Stomach (tissue), 4 donors: ENCODE results near the gene TREX2.

Experiments used
- EP300 ChIP-seq: sonication (generic); formaldehyde crosslinking; IDR thresholded peaks from one replicate; pipeline ENCODE4 v1.6.1; 2017; ENCODE audit warnings: antibody characterized with exemption
- POLR2A ChIP-seq, 4 donors: fragments of 450-650 bp; IDR thresholded peaks; one replicate each; pipeline ENCODE4 v1.6.1; 2016; ENCODE audit warnings: antibody characterized with exemption in 4 of 4, control low read depth in 2 of 4, mild to moderate bottlenecking in 1 of 4, moderate library complexity in 1 of 4
- POLR2AphosphoS5 ChIP-seq, 3 donors: sonication (generic); formaldehyde crosslinking; IDR thresholded peaks; one replicate each; pipeline ENCODE4 v1.6.1; 2016; ENCODE audit warnings: antibody characterized with exemption in 3 of 3
- TF ChIP-seq, protein P1 (sequence below), 7 experiments: fragments of 450-650 bp in 4 of 7; fragments of 200-600 bp in 3 of 7; sonication (generic) in 3 of 7; IDR thresholded peaks; one replicate each; pipeline ENCODE4 v1.5.1; 2016 to 2019; ENCODE audit warnings: antibody characterized with exemption in 7 of 7, control low read depth in 2 of 7, mild to moderate bottlenecking in 1 of 7

DNA sequence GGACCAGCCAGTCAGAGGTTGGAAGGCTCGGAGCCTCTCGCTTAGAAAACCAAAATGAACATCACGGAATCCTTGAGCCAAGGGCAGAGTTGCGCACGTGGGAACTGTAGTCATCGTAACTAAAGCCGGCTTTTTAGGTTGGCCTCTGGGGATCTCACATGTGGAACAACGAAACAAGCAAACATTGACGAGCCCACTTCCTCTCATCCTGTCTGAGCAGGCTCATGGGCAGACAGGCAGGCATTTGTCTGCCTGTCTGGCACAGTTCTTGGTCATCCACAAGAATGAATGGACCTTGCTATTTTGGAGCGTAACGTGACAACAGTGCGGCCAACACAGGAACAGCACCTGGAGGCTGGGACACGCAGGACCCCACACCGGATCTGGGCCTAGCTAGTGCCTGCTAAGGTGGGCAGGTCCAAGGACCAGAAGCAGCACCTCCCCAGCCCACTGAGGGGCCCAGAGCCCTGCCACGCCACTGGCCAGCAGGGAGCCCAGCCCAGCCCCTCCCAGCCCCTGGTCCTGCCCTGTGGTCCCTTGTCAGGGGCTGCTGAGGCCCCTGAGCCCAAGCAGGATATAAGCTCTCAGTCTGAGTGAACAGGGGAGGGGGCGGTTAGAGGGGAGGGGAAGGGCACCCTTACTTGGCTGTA lies 9.2 kb upstream of the TREX2 start:
- TF ChIP-seq POLR2A (IDR thresholded peaks at IDR 0.05) (no peak), POLR2AphosphoS5 (IDR thresholded peaks at IDR 0.05) (no peak), EP300 (no peak)
- TF ChIP-seq, protein P1, sequence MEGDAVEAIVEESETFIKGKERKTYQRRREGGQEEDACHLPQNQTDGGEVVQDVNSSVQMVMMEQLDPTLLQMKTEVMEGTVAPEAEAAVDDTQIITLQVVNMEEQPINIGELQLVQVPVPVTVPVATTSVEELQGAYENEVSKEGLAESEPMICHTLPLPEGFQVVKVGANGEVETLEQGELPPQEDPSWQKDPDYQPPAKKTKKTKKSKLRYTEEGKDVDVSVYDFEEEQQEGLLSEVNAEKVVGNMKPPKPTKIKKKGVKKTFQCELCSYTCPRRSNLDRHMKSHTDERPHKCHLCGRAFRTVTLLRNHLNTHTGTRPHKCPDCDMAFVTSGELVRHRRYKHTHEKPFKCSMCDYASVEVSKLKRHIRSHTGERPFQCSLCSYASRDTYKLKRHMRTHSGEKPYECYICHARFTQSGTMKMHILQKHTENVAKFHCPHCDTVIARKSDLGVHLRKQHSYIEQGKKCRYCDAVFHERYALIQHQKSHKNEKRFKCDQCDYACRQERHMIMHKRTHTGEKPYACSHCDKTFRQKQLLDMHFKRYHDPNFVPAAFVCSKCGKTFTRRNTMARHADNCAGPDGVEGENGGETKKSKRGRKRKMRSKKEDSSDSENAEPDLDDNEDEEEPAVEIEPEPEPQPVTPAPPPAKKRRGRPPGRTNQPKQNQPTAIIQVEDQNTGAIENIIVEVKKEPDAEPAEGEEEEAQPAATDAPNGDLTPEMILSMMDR (IDR thresholded peaks at IDR 0.05): no peak
